ENCODE data around the gene NINJ2.

The NINJ2 gene

GRCh38 chr12:563787-564298 is 99.4 kb downstream of the NINJ2 start:
- no peak for DNase-seq

GRCh38 chr12:563250-563781 is 99.9 kb downstream of the NINJ2 start:
- DNase-seq: no peak

GRCh38 chr12:562634-563033 is 100.6 kb downstream of the NINJ2 start:
- DNase-seq: no peak

- DNase-seq: no peak
These were observed 101.2 kb downstream of the NINJ2 start for GRCh38 chr12:561908-562593.

GRCh38 chr12:561391-561705 is 101.9 kb downstream of the NINJ2 start:
- DNase-seq: no peak

- DNase-seq: no peak
These were observed 102.4 kb downstream of the NINJ2 start for GRCh38 chr12:560691-561390.

GRCh38 chr12:559906-560455 is 103.3 kb downstream of the NINJ2 start:
- DNase-seq: no peak

- no peak for DNase-seq
These were observed 103.9 kb downstream of the NINJ2 start for GRCh38 chr12:559208-559905.

GRCh38 chr12:558580-558979 is 104.7 kb downstream of the NINJ2 start:
- no peak for DNase-seq

GRCh38 chr12:556498-556897 is 106.7 kb downstream of the NINJ2 start:
- no peak for DNase-seq

GRCh38 chr12:554001-554285 is 109.3 kb downstream of the NINJ2 start:
- DNase-seq: no peak

GRCh38 chr12:553216-554000 is 109.8 kb downstream of the NINJ2 start:
- DNase-seq: no peak

- no peak for DNase-seq
These were observed 110.8 kb downstream of the NINJ2 start for GRCh38 chr12:552466-552865.

- no peak for DNase-seq
These were observed 112.6 kb downstream of the NINJ2 start for GRCh38 chr12:550473-551260.

GRCh38 chr12:549476-550082 is 113.7 kb downstream of the NINJ2 start:
- no peak for DNase-seq

- no peak for DNase-seq
These were observed 115.3 kb downstream of the NINJ2 start for GRCh38 chr12:547883-548470.

- peak; percentile 0 for DNase-seq
These were observed 116.1 kb downstream of the NINJ2 start for GRCh38 chr12:546920-547845.

- no peak for DNase-seq
These were observed 116.9 kb downstream of the NINJ2 start for GRCh38 chr12:546265-546919.

GRCh38 chr12:545835-546234 is 117.4 kb downstream of the NINJ2 start:
- DNase-seq: no peak

All from NCI-H524 treated with DMSO at 0.1 percent for 48 hours (cell line).